HepG2 (cell line): ENCODE measurements around the gene ENTPD6. TPM values are rescaled to one million over a fixed set of nuclear protein-coding genes. Genes with fewer than 3 reads are reported as not detected.
A peak's percentile ranks its signal among the peaks of the same experiment; 100 is the strongest.

Source experiments
- CBX5 ChIP-seq: sonication (generic); formaldehyde crosslinking; IDR thresholded peaks from 2 replicates; pipeline ENCODE4 v1.4.0; 2020; ENCODE audit warnings: missing genetic modification reagents, borderline replicate concordance
- ELF3 ChIP-seq: IDR thresholded peaks from 2 replicates; pipeline ENCODE4 v1.6.1; 2016; ENCODE audit warnings: missing genetic modification reagents, missing compliant biosample characterization
- EP300 ChIP-seq, 3 experiments: sonication (generic) in 1 of 3; formaldehyde crosslinking in 1 of 3; IDR thresholded peaks; 2 replicates each; pipeline versions ENCODE4 v1.5.1 to v1.6.1; 2011 to 2020; ENCODE audit warnings: low read depth in 2 of 3, low read length in 2 of 3, borderline replicate concordance in 1 of 3, improper control_type of control experiment in 1 of 3, mild to moderate bottlenecking in 1 of 3, missing genetic modification reagents in 1 of 3, moderate library complexity in 1 of 3
- ETV5 ChIP-seq: IDR thresholded peaks from 2 replicates; pipeline ENCODE4 v1.6.1; 2018; ENCODE audit warnings: missing biosample characterization, missing genetic modification reagents, inconsistent platforms, borderline replicate concordance
- FIP1L1 ChIP-seq: fragments of 200-400 bp; formaldehyde crosslinking; IDR thresholded peaks from 2 replicates; pipeline ENCODE4 v1.6.1; 2018; ENCODE audit warnings: low read depth, mild to moderate bottlenecking, low read length, moderate library complexity, borderline replicate concordance; ENCODE audit not compliant: insufficient read depth
- FOXP1 ChIP-seq, 2 experiments: fragments of 450-650 bp in 1 of 2; IDR thresholded peaks; 2 replicates each; pipeline ENCODE4 v1.6.1; 2017 to 2018; ENCODE audit warnings: antibody characterized with exemption in 1 of 2
- GABPA ChIP-seq, 2 experiments: IDR thresholded peaks; 2 replicates each; pipeline ENCODE4 v1.6.1; 2011 to 2016; ENCODE audit warnings: low read depth in 2 of 2, low read length in 1 of 2, missing biosample characterization in 1 of 2, missing genetic modification characterization in 1 of 2
- ISX ChIP-seq: sonication (generic); formaldehyde crosslinking; conservative IDR thresholded peaks from 2 replicates; pipeline ENCODE4 v1.5.0; 2020; ENCODE audit warnings: missing genetic modification reagents
- KMT2B ChIP-seq: IDR thresholded peaks from 2 replicates; pipeline ENCODE4 v1.6.1; 2016; ENCODE audit warnings: missing genetic modification reagents, missing compliant biosample characterization
- MYC ChIP-seq: sonication (generic); formaldehyde crosslinking; IDR thresholded peaks from 2 replicates; pipeline ENCODE4 v1.9.0; 2021; ENCODE audit warnings: missing genetic modification reagents, borderline replicate concordance
- TBL1XR1 ChIP-seq: fragments of 150-350 bp; IDR thresholded peaks from 2 replicates; pipeline ENCODE4 v1.6.1; 2014; ENCODE audit warnings: borderline replicate concordance, low read length; ENCODE audit not compliant: partially characterized antibody
- ZNF124 ChIP-seq: sonication (generic); formaldehyde crosslinking; IDR thresholded peaks from 2 replicates; pipeline ENCODE4 v1.4.0; 2020; ENCODE audit warnings: missing genetic modification reagents
- ZNF207 ChIP-seq: fragments of 450-650 bp; IDR thresholded peaks from 2 replicates; pipeline ENCODE4 v1.6.1; 2016; ENCODE audit warnings: antibody characterized with exemption, borderline replicate concordance
- ZNF274 ChIP-seq: sonication (generic); formaldehyde crosslinking; IDR thresholded peaks from 2 replicates; pipeline ENCODE4 v1.5.1; 2020; ENCODE audit warnings: mild to moderate bottlenecking, missing genetic modification reagents
- ZNF292 ChIP-seq: sonication (generic); formaldehyde crosslinking; IDR thresholded peaks from 2 replicates; pipeline ENCODE4 v1.8.1; 2022; ENCODE audit warnings: mild to moderate bottlenecking, low read depth, missing genetic modification reagents, borderline replicate concordance
- ZNF337 ChIP-seq: sonication (generic); formaldehyde crosslinking; IDR thresholded peaks from 2 replicates; pipeline ENCODE4 v1.5.1; 2020; ENCODE audit warnings: missing genetic modification reagents, low read depth, mild to moderate bottlenecking, borderline replicate concordance
- ZNF547 ChIP-seq: sonication (generic); formaldehyde crosslinking; IDR thresholded peaks from 2 replicates; pipeline ENCODE4 v1.5.1; 2020; ENCODE audit warnings: mild to moderate bottlenecking, missing genetic modification reagents
- ZNF567 ChIP-seq: sonication (generic); formaldehyde crosslinking; IDR thresholded peaks from 2 replicates; pipeline ENCODE4 v1.8.1; 2023; ENCODE audit warnings: mild to moderate bottlenecking, missing genetic modification reagents, borderline replicate concordance
- ZNF766 ChIP-seq: sonication (generic); formaldehyde crosslinking; IDR thresholded peaks from 2 replicates; pipeline ENCODE4 v1.5.0; 2020; ENCODE audit warnings: missing genetic modification reagents, borderline replicate concordance
- ZSCAN29 ChIP-seq: sonication (generic); formaldehyde crosslinking; conservative IDR thresholded peaks from 2 replicates; pipeline ENCODE4 v1.4.0; 2020; ENCODE audit warnings: mild to moderate bottlenecking, missing genetic modification reagents
- polyA plus RNA-seq, 8 experiments: library from polyadenylated mRNA; depleted of rRNA in 3 of 8; stranded (reverse) in 7 of 8; unstranded in 1 of 8; fragments of >200 nt; fragmentation: Illumina TruSeq in 4 of 8; extraction: Trizol in 4 of 8; gene quantifications; 2 replicates each; pipeline versions ENCODE4 v1.2.1 to v1.2.3, GENCODE V29; 2011 to 2016; ENCODE audit warnings: low read depth in 4 of 8, missing spikeins in 1 of 8, mixed read lengths in 1 of 8; ENCODE audit not compliant: insufficient read depth in 1 of 8
- total RNA-seq, 5 experiments: library from RNA; depleted of rRNA; stranded (reverse); fragments of >200 nt; fragmentation: Illumina TruSeq; extraction: Trizol; gene quantifications; 2 replicates each; pipeline ENCODE4 v1.2.3, GENCODE V29; 2016; ENCODE audit warnings: low read depth in 1 of 5
- TF ChIP-seq, protein P1 (sequence below): fragments of 450-650 bp; IDR thresholded peaks from 2 replicates; pipeline ENCODE4 v1.6.1; 2017; ENCODE audit warnings: mild to moderate bottlenecking
- TF ChIP-seq, protein P2 (sequence below): IDR thresholded peaks from 2 replicates; pipeline ENCODE4 v1.6.1; 2016; ENCODE audit warnings: control low read depth
- TF ChIP-seq, protein P3 (sequence below): IDR thresholded peaks from 2 replicates; pipeline ENCODE4 v1.6.1; 2016; ENCODE audit warnings: low read depth, borderline replicate concordance

Gene ENTPD6
- total and polyA plus RNA-seq, 2 of the 13 experiments (the other 11 are each of a cell fraction or from before 2014, with no cell fraction given), result 164 to 172 TPM

DNA sequence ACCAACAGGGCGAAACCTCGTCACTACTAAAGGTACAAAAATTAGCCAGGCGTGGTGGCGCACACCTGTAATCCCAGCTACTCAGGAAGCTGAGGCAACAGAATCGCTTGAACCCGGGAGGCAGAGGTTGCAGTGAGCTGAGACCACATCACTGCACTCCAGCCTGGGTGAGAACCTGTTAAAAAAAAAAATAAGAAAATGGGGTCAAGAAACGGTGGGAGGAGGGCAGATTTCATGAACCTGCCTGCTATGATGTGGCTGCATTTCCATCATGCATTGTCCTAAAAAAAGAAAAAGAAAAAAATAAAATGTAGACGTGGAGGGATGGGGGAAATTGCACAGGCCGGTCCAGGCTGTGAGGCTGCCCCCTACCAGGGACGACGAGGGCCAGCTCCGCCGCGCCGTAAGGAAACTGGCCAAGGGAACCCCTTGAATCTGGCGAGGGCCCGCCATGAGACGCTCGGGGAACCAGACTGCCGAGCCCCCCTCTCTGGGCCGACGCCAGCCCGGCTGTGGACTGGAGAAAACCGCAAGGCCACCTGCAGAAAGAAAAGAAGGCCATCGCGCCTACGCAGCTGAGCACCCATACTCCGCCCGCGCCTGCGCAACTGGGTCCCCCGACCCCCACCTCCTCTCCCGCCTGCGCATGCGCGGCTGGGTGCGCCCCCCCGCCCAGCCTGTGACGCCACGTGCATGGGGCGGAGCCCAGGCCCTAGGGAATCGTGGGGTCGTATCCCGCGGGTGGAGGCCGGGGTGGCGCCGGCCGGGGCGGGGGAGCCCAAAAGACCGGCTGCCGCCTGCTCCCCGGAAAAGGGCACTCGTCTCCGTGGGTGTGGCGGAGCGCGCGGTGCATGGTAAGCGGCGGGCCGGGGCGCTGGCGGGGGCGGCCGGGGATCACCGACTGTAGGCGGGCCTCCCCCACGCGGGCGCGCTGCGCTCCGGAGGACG is at the start of gene ENTPD6 (continued):
- TF ChIP-seq, protein P1, sequence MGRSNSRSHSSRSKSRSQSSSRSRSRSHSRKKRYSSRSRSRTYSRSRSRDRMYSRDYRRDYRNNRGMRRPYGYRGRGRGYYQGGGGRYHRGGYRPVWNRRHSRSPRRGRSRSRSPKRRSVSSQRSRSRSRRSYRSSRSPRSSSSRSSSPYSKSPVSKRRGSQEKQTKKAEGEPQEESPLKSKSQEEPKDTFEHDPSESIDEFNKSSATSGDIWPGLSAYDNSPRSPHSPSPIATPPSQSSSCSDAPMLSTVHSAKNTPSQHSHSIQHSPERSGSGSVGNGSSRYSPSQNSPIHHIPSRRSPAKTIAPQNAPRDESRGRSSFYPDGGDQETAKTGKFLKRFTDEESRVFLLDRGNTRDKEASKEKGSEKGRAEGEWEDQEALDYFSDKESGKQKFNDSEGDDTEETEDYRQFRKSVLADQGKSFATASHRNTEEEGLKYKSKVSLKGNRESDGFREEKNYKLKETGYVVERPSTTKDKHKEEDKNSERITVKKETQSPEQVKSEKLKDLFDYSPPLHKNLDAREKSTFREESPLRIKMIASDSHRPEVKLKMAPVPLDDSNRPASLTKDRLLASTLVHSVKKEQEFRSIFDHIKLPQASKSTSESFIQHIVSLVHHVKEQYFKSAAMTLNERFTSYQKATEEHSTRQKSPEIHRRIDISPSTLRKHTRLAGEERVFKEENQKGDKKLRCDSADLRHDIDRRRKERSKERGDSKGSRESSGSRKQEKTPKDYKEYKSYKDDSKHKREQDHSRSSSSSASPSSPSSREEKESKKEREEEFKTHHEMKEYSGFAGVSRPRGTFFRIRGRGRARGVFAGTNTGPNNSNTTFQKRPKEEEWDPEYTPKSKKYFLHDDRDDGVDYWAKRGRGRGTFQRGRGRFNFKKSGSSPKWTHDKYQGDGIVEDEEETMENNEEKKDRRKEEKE, result no peak
- TF ChIP-seq ZSCAN29 (CRISPR knock-in tag), result peak; percentile 92
- no peak for TF ChIP-seq ZNF292 (CRISPR knock-in tag)
- TF ChIP-seq, protein P2, sequence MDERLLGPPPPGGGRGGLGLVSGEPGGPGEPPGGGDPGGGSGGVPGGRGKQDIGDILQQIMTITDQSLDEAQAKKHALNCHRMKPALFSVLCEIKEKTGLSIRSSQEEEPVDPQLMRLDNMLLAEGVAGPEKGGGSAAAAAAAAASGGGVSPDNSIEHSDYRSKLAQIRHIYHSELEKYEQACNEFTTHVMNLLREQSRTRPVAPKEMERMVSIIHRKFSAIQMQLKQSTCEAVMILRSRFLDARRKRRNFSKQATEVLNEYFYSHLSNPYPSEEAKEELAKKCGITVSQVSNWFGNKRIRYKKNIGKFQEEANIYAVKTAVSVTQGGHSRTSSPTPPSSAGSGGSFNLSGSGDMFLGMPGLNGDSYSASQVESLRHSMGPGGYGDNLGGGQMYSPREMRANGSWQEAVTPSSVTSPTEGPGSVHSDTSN (CRISPR knock-in tag), result no peak
- TF ChIP-seq ZNF207, result no peak
- no peak for TF ChIP-seq FOXP1 (IDR thresholded peaks at IDR 0.05)
- no peak for TF ChIP-seq FOXP1 (CRISPR knock-in tag; IDR thresholded peaks at IDR 0.05)
- TF ChIP-seq KMT2B (CRISPR knock-in tag), result peak; percentile 74; the same call in 1 of the 2 replicates
- no peak for TF ChIP-seq TBL1XR1
- TF ChIP-seq ZNF547 (CRISPR knock-in tag), result peak; percentile 91
- TF ChIP-seq ISX (CRISPR knock-in tag), result 0 out of 2 replicates have a peak, but pooled peaks have one; percentile 12
- TF ChIP-seq, protein P3, sequence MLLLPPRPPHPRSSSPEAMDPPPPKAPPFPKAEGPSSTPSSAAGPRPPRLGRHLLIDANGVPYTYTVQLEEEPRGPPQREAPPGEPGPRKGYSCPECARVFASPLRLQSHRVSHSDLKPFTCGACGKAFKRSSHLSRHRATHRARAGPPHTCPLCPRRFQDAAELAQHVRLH (CRISPR knock-in tag), result peak; percentile 82
- no peak; the same call in 1 of the 2 replicates for TF ChIP-seq ZNF766 (CRISPR knock-in tag)
- no peak for TF ChIP-seq ZNF274 (CRISPR knock-in tag)
- TF ChIP-seq MYC (CRISPR knock-in tag), result peak; percentile 98
- peak; percentile 26; the same call in 1 of the 2 replicates for TF ChIP-seq ZNF337 (CRISPR knock-in tag)
- no peak; the same call in 1 of the 2 replicates for TF ChIP-seq ZNF567 (CRISPR knock-in tag)
- TF ChIP-seq CBX5, result peak; percentile 63; the same call in 1 of the 2 replicates
- no peak for TF ChIP-seq EP300 (IDR thresholded peaks at IDR 0.05; ENCODE audit: low read depth in 2 of 2, low read length in 2 of 2)
- no peak; the same call in 1 of the 2 replicates for TF ChIP-seq EP300 (CRISPR knock-in tag; IDR thresholded peaks at IDR 0.05; ENCODE audit: borderline replicate concordance)
- peak; percentile 85; the same call in 1 of the 2 replicates for TF ChIP-seq ZNF124 (CRISPR knock-in tag)
- peak; percentile 70; the same call in 1 of the 2 replicates for TF ChIP-seq FIP1L1
- no peak; the same call in 1 of the 2 replicates for TF ChIP-seq ETV5
- TF ChIP-seq GABPA (IDR thresholded peaks at IDR 0.05; ENCODE audit: low read depth, low read length), result no peak
- TF ChIP-seq GABPA (CRISPR knock-in tag; IDR thresholded peaks at IDR 0.05; ENCODE audit: low read depth), result no peak
- TF ChIP-seq ELF3, result peak; percentile 80
